Nephron progenitor cell (in vitro differentiated cells): ENCODE results near the gene CHAMP1.

ENCODE experiments used
- DNase-seq: peaks from one replicate; pipeline ENCODE4 v3.0.0; 2021
- H3K27ac Mint-ChIP-seq: 2 replicates; pipeline ENCODE4 v1.8.0; 2021; ENCODE audit warnings: mild to moderate bottlenecking, moderate library complexity, mixed read lengths
- H3K27me3 Mint-ChIP-seq: 2 replicates; pipeline ENCODE4 v1.8.0; 2021; ENCODE audit warnings: mild to moderate bottlenecking, low read depth, mixed read lengths; ENCODE audit not compliant: poor library complexity
- H3K36me3 Mint-ChIP-seq: 2 replicates; pipeline ENCODE4 v1.8.0; 2021; ENCODE audit warnings: low read depth, mixed read lengths
- H3K4me1 Mint-ChIP-seq: 2 replicates; pipeline ENCODE4 v1.8.0; 2021; ENCODE audit warnings: mixed read lengths
- H3K4me3 Mint-ChIP-seq: 2 replicates; pipeline ENCODE4 v1.8.0; 2021; ENCODE audit warnings: mild to moderate bottlenecking, moderate library complexity, mixed read lengths
- H3K9me3 Mint-ChIP-seq: 2 replicates; pipeline ENCODE4 v1.8.0; 2021; ENCODE audit warnings: mild to moderate bottlenecking, moderate library complexity, mixed read lengths
- TF ChIP-seq, protein P1 (sequence below): fragments of 200-600 bp; sonication (generic); IDR thresholded peaks from 2 replicates; pipeline ENCODE4 v1.5.0; 2021; ENCODE audit warnings: antibody characterized with exemption

The CHAMP1 gene, protein sequence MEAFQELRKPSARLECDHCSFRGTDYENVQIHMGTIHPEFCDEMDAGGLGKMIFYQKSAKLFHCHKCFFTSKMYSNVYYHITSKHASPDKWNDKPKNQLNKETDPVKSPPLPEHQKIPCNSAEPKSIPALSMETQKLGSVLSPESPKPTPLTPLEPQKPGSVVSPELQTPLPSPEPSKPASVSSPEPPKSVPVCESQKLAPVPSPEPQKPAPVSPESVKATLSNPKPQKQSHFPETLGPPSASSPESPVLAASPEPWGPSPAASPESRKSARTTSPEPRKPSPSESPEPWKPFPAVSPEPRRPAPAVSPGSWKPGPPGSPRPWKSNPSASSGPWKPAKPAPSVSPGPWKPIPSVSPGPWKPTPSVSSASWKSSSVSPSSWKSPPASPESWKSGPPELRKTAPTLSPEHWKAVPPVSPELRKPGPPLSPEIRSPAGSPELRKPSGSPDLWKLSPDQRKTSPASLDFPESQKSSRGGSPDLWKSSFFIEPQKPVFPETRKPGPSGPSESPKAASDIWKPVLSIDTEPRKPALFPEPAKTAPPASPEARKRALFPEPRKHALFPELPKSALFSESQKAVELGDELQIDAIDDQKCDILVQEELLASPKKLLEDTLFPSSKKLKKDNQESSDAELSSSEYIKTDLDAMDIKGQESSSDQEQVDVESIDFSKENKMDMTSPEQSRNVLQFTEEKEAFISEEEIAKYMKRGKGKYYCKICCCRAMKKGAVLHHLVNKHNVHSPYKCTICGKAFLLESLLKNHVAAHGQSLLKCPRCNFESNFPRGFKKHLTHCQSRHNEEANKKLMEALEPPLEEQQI

DNA sequence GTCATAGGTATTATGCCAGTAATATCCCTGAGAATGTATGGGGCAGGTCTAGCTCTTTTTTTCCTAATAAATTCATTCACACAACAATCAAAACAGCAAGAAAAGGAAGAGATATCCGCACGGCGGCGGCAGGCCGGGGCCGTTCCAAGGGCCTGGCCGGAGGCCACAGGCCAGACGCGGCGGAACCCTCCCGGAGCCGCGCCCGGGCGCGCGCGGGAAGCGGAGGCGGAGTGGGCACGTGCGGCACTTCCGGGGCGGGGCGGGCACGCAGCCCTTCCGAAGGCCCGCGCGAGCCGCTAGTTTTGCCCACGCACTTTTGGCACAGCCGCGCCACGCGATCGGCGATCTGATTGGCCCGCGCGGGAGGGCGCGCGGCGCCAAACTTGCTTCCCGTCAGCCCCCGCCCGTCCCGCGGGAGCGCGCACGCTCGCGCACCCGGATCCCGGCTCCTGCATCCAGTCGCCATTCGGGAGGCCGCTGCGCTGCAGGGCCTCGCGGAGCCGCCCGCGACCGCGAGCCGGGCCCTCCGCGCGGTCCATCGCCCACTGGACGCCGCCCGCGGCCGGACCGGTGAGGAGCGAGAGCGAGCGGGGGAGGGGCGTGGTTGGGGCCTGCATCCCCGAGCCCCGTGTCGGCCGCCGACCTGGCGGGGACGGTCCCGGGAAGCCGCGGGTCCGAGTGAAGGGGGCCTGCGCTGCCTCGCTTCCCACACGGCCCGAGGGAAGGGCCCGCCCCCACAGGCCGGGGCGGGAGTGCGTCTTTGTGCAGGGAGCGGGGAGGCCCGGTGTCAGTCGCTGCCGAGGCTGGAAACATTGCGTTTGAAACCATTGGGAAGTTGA is at the start of gene CHAMP1:
Gene CHAMP1, plus strand, starts transcription at position 430 of the 839 bp plus-strand sequence. CDS start 9,340 bp downstream, outside the sequence.
- H3K27me3 Mint-ChIP-seq: no peaks in the 10 kb centered on the region
- H3K4me3 Mint-ChIP-seq: peak within 1 kb of the TSS; percentile 88
- H3K27ac Mint-ChIP-seq: peak within 1 kb of the TSS; percentile 48
- peaks cover 60% of the 10 kb centered on the region for H3K4me1 Mint-ChIP-seq
- peaks cover 1% of the 10 kb centered on the region for H3K9me3 Mint-ChIP-seq
- peaks cover 33% of the 10 kb centered on the region for H3K36me3 Mint-ChIP-seq
- peak; percentile 93 for DNase-seq
- TF ChIP-seq, protein P1, sequence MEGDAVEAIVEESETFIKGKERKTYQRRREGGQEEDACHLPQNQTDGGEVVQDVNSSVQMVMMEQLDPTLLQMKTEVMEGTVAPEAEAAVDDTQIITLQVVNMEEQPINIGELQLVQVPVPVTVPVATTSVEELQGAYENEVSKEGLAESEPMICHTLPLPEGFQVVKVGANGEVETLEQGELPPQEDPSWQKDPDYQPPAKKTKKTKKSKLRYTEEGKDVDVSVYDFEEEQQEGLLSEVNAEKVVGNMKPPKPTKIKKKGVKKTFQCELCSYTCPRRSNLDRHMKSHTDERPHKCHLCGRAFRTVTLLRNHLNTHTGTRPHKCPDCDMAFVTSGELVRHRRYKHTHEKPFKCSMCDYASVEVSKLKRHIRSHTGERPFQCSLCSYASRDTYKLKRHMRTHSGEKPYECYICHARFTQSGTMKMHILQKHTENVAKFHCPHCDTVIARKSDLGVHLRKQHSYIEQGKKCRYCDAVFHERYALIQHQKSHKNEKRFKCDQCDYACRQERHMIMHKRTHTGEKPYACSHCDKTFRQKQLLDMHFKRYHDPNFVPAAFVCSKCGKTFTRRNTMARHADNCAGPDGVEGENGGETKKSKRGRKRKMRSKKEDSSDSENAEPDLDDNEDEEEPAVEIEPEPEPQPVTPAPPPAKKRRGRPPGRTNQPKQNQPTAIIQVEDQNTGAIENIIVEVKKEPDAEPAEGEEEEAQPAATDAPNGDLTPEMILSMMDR: no peak

DNA sequence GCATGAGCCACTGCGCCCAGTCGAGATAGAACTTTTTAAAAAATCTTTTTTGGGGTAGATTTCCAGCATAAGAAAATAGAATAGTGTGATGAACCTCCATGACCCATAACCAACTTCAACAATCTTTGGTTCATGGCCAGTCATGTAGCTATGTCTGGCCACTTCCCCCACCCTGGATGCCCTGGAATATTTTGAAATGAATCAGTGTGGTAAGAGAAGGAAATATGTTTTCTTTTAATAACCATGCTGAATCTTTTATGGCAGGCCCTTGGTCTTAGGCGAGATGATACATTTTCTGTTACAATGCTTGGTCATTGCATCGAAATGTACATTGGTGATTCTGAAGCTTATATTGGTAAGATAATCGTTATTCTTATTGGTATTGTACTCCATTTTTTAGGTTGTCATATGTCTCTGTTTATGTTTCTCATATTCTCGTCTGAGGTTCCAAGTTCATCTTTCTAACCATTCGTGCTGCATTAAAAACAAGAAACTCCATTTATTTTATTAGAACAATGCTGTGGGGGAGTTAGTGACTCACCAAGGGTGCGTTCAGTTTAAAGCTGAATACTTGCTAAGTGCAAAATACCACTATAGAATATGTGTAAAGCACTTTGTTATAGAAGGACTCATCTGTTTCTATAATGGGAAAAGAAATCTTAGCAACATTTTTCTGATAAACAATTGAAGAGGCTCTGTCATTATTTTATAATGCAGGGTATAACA is 49.3 kb upstream of the CHAMP1 start:
- Mint-ChIP-seq H3K4me1 (peaks cover 18% of the 10 kb centered on the region), H3K9me3 (peaks cover 4% of the 10 kb centered on the region), H3K36me3 (peaks cover 85% of the 10 kb centered on the region), H3K4me3 (no peak overlapping the region), H3K27me3 (peaks cover under 1% of the 10 kb centered on the region), H3K27ac (no peak overlapping the region)
- TF ChIP-seq, protein P1: no peak
- DNase-seq: no peak

DNA sequence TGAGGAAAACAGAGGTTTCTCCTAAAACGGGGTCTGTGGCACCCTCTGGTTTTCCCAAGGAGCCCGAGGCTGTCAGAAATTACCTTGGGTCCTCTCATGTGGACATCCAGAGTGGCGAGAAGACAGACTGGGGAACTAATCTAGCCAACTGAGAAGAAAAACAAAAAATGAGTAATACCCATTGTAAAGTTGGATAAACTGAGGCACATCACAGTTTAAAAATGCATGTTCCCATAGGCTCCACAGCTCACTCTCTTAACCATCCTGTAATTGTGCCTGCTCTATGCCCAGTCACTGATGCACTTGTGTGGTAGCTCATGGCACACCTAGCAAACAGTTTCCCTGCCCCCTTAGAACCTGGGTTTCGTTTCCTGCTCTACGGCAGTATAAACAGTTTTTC is 48.1 kb upstream of the CHAMP1 start:
- no peak overlapping the region for H3K4me3 Mint-ChIP-seq
- DNase-seq: no peak
- TF ChIP-seq, protein P1: no peak
- no peaks in the 10 kb centered on the region for H3K27me3 Mint-ChIP-seq
- peaks cover 6% of the 10 kb centered on the region for H3K4me1 Mint-ChIP-seq
- H3K27ac Mint-ChIP-seq: no peak overlapping the region
- H3K9me3 Mint-ChIP-seq: peaks cover 4% of the 10 kb centered on the region
- H3K36me3 Mint-ChIP-seq: peaks cover 82% of the 10 kb centered on the region

DNA sequence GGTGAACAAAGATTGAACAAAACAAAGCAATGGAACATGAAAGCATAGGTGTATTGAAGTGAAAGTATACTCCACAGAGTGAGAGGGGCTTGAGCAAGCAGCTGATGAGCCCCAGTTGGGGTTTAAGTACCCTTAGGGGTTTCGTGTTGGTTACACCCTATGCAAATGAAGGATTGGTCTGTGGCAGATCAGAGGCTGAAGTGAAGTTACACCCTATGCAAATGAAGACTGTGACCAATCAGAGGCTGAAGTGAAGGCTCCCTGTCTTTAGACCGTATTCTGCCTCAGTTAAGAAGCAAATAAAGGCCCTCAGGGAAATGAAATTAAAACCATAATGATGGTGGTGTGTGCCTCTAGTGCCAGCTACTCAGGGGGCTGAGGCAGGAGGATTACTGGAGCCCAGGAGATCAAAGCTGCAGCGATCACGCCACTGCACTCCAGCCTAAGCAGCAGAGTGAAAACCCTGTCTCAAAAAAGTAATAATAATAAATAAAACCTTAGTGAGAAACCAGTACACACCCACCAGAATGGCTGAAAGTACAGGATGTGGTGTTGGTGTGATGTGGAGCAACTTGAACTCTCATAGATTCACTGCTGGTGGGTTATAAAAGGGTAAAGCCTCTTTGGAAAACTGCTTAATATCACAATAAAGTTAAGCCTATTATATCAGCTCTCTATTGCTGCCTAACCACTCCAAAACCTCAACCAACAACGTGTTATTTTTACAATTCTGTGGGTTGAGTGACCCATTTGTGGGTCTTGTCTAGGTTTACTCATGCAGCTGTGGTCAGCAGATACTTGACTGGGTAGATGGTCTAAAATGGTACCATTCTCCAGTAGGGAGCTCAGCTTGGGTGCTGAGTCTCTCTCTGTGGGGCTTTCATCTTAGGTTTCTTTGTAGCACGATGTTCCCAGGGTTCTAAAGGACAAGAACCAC is 45.7 kb upstream of the CHAMP1 start:
- peaks cover 83% of the 10 kb centered on the region for H3K36me3 Mint-ChIP-seq
- TF ChIP-seq, protein P1: no peak
- H3K27me3 Mint-ChIP-seq: no peaks in the 10 kb centered on the region
- no peak overlapping the region for H3K4me3 Mint-ChIP-seq
- peaks cover 4% of the 10 kb centered on the region for H3K9me3 Mint-ChIP-seq
- no peak for DNase-seq
- no peaks in the 10 kb centered on the region for H3K4me1 Mint-ChIP-seq
- H3K27ac Mint-ChIP-seq: no peak overlapping the region
